GM21367 (cell line): ENCODE results near the gene LAYN.

Source experiments
- ATAC-seq: cut with Tn5 transposase; IDR thresholded peaks from one replicate; pipeline ENCODE4 v1.9.1; 2021; ENCODE audit not compliant: unreplicated experiment

LAYN gene

DNA sequence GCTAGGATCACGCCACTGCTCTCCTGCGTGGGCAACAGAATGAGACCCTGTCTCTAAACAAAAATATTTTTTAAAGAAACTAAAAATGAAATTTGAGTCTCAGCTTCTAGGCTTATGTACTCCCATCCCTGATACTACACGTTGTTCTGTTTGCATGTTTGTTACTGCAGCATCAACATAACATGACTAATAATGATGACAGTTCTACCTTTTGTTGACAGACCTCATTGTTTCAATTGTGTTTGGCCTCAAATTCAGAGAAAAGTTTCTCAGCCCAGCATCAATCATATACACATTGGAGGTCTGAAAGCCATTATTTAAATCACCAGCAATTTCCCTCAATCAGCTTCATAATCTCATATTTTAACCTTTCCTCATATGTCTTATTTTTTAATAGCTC lies 20.8 kb downstream of the LAYN start:
- no peak for ATAC-seq

DNA sequence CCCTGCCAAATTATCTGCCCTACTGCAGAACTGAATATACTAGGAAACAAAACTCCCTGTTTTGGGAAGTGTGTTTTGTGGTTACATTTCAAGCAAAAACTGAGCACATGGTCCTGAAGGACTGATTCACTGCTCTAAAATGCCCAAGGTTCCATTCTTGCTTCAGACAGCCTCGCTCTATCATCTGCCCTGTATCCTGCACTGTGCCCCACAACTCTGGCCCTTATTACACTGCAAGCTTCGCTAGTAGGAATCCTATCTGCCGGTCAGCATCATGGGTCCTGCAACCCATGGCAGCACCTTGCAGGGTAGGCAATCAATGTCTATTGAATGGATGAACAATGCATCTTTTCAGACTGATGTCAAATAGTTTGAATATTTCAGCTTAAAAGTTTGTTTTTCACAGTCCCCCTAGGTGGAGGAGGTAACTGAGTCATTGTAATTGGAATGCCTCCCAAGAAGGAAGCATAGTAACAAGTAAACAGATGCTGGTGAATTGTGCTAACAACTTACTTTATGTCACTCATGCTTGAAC lies 21.3 kb downstream of the LAYN start:
- ATAC-seq: no peak

DNA sequence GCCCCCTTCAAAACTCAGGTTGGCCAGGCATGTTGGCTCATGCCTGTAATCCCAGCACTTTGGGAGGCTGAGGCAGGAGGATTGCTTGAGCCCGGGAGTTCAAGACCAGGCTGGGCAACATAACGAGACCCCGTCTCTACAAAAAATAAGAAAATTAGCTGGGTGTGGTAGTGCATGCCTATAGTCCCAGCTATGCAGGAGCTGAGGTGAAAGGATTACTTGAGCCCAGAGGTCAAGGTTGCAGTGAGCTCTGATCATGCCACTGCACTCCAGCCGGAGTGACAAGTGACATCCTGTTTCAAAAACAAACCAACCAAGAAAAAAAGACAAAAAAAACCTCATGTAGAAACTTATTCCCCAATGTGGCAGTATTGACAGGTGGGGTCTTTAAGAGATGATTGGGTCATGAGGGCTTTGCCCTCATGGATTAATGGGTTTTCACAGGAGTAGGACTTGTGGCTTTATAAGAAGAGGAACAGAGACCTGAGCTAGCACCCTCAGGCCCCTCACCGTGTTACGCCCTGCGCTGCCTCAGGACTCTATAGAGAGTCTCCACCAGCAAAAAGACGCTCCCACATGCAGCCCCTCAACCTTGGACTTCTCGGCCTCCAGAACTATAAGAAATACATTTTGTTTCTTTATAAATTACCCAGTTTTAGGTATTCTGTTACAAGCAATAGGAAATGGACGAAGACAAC lies 22.3 kb downstream of the LAYN start:
- no peak for ATAC-seq

DNA sequence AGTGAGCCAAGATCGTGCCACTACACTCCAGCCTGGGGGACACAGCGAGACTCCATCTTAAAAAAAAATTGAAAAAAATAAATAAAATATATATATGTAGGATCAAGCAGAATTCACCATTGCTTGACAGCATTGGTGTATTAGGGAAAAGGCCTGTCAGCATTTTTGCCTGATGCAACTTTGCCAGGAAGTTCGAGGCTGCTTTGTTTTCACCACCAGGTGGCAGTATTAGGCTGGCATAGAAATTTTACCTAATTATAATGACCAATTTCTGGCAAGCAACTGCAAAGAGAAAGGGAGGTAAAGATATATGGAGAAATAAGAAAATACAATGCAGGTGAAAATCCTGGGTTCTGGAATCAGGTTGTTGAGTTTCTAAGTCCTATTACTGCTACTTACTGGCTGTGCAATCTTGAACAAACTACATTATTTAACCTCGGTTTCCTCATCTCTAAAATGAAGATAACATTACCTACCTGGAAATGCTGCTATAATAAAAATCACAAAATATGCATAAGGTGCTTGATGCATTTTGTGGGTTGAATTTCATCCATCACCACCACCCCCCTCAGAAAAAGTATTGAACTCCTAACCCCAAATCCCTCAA lies 24.7 kb downstream of the LAYN start:
- ATAC-seq: no peak

DNA sequence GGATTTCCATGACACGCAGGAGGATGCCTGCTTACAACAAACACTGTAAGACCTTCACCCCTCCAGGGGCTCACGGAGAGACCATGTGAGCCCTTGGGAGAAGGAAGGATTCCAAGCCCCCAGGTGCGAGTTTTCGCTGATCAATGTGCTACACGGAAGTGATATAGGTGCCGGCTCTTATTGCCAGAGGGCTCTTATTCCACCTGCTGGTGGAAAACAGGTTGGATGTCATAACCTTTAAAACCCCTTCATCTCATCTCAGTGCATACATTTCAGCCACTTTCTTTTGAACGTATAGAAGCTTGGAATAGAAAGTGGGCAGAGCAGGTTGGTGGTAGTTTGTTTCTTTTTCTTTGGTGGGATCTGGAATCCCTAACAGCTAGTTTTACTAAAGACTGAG lies 25.8 kb downstream of the LAYN start:
- ATAC-seq: no peak

DNA sequence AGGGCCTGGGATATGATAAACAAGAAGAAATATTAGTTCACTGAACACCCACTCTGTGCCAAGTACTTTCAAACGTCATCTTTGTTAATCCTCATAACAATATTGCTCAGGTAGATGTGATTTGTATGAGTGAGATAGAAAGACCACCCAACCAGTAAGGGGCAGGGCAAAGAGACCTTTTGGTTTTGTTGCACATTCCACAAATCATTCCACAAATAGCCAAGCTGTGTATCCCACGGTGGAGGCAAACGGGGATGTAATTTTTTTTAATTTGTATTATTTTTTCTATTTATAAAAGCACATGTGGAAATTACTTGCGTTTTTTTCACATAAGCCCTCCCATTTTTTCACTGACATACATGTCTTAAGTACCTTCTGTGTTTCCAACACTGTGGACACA lies 29.0 kb downstream of the LAYN start:
- no peak for ATAC-seq

DNA sequence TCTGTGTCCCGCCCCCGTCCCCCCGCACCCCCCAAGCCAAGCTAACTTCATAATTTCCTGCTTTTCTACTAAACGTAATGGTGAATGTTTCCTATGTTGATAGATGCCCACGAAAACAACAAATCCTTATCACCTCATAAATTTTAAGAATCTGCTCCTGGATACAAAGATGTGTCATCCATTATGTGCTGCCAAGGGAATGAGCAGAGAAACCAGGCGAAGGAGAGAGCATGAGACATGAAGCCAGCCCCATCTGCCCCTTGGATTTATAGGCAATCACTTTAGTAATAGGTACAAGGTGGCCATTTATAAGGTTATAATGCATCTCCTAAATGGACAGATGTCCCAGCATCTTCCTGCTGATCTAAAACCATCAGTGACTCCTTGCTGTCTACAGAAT lies 30.3 kb downstream of the LAYN start:
- no peak for ATAC-seq

DNA sequence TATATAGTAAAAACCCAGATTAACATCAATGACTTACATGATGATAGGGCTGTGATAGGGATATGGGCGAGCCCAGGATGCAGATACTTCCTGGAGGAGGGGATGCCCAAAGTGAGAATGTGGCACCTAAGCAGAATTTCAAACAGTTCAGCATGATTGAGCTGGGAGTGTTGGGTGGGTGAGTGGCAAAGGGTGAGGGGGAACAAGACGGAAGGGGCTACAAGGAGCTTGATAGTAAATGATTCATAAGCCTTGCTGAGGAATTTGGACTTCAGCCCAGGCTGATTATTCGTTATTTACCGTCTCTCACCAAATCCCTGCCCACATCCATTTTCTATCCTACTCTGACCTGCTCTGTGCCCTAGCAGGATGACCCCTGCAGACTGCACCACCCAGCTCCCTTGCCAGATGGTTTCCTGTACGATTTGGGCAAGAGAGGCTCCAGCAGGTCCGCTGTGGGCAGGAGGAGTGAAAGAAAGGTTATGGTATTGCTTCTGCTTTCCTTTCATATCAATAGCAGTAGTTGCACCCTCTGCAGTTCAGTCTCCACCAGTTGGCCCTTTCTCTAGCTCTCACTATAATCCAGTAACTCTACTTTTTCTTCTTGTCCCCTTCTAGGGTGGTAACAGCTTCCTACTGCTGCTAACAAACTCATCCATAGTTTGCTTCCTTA lies 31.4 kb downstream of the LAYN start:
- ATAC-seq: no peak

DNA sequence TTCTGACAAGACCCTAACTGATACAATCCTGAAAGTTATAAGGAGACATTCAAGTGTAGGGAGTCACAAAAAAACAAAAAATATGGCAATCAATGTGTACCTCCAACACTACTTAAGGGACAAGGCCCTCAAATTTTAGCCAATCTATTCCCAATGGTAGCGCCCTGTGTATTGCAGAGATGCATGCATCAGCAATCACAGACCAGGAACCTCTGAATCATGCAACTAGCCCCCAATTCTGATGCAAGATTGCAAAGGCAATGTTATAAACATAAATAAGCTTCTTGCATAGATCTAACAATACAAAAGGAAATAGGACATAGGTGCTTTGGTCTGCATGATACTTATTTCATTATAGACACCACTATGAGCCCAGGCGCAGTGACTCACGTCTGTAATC lies 32.1 kb downstream of the LAYN start:
- no peak for ATAC-seq

DNA sequence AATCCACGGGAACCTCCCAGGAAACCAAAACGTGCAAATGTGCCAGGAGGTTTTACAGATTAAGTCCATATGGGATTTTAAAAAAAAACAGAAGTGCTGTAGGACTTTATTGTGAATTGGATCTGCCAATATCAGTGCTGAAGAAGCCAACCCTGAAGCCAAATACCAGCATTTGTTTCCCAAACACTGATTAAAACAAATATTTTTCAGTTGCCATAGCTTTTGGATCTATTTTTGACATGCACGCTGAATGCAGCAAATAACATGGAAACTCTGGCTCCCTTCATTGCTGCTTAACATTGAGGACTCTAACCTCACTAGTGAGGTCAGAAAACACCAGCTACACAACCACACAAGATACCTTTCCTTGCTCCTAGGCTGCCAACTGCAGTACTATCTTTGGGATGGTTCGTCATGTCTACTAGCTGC lies 33.3 kb downstream of the LAYN start:
- ATAC-seq: no peak

DNA sequence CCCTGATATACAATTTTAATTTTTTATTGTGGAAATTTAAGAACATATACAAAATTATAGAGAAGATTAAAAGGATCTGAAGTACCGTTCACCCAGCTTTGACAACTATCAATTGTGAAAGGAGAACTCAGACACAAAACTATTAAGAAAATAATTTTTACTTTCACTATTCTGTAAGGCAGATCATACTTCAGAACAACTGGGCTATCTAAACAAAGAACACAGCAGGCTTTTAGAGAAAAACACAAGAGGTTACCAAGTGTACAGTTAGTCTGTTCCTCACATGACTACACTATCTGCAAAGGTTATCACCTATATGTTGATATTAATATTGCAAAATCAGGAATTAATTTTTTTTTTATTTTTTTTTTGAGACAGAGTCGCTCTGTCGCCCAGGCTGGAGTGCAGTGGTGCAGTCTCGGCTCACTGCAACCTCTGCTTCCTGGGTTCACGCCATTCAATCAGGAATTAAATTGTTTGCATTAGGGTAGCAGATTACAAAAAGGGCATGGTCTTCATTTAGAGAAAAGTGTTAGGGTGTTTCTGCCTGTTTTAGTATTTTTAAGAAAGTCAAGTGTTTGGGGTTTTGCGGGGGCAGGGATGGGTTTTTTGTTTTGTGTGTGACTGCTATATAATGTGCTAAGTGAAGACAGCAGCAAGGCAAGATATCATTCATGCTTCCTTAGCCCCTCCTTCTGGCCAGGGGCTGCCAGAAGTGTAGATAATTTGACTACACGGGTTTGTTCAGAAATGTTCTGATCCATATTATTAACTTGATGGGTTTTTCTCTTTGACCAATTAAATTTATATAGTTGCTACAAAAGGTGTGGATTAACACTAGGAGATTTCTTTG lies 34.1 kb downstream of the LAYN start:
- ATAC-seq: no peak

DNA sequence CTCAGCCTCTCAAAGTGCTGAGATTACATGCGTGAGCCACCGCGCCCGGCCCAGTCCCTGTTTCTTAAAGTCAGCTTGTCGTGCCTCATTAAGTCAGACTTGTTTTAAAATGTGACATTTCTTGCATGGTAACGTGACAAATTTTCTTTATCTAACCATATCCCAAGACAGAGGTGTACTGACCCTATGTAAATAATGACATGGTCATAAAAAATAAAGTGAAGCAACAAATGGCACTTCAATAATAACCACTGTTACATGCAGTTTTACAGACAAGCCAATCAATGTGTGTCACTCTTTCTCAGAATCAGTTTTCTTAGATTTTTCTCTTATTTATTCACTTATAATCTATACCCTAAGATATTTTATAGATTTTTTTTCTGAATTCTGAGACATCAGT lies 35.2 kb downstream of the LAYN start:
- no peak for ATAC-seq

DNA sequence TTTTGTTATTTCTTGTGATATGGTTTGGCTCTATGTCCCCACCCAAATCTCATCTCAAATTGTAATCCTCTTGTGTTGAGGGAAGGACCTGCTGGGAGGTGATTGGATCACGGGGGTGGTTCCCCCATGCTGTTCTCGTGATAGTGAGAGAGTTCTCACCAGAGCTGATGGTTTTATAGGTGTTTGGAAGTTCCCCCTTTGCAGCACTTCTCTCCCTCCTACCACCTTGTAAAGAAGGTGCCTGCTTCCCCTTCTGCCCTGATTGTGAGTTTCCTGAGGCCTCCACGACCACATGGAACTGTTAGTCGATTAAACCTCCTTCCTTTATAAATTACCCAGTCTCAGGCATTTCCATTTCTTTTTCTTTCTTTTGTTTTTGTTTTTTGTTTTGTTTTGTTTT lies 37.3 kb downstream of the LAYN start:
- ATAC-seq: no peak

DNA sequence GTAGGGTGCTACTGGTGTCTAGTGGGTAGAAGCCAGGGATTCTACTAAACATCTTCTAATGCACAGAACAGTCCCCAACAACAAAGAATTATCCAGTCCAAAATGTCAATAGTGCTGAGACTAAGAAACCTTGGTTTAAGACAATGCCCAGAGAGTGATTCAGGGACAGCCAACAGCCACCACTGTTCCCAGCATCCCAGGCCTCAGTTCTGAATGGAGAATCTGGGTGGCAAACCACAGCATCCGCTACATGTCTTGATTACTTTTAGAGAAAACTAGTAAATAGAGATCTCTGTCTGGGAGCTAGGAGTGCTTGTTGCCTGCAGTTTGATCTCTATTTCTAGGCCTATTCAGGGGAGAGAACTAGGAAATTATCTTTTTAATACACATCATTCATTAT lies 40.8 kb downstream of the LAYN start:
- no peak for ATAC-seq

DNA sequence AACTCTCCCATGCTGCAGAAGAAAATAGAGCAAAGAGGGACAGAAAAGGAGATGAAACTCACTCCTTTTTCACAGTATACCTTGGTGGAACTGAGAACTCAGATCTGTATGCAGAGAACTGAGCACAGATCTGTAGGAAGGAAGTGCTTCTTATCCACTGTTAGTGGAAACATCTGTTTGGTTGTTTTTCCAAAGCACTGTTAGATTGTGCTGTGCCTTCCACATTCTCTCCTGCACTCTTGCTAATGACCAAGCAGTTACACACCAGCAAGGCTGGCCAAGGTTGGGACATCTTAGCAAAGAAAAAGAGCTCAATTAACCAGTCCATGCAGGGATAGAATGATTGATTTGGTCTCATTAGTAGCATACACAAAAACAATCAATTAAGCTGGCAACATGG lies 41.6 kb downstream of the LAYN start:
- no peak for ATAC-seq

DNA sequence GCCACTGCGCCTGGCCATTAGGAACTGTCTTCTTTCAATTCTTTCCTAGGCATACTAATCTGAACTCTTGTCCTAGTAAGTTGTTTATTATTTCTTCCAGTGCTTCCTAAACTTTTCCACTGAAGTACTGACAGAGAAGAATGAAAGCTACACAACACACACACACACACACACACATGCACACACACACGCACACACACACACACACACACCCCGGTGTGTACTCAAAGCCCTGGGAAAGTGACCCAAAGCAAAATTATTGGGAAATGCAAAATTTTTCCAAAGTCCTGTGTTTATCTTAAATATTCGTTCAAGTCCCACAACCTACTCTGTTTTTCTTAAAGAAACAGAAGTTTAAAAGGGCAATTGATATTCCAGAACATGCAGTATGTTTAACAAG lies 42.4 kb downstream of the LAYN start:
- ATAC-seq: no peak

DNA sequence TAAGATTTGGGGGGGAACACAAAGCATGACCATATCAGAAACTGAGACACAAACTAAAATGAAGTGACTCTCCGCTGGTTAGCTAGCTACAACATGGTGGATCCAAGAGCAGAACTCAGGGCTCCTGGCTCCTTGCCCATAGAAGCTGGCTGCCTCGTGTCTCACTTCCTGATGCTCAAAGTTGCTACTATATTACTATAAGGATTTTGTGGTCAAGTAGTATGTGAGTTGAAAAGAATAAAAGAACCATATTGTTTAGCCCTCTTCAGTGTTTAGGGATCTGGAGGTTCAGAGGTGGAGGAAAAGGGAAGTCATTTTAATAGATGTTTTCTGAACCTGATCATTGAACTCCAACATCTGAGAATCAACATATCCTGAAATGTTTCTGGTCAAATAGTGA lies 44.9 kb downstream of the LAYN start:
- ATAC-seq: no peak

DNA sequence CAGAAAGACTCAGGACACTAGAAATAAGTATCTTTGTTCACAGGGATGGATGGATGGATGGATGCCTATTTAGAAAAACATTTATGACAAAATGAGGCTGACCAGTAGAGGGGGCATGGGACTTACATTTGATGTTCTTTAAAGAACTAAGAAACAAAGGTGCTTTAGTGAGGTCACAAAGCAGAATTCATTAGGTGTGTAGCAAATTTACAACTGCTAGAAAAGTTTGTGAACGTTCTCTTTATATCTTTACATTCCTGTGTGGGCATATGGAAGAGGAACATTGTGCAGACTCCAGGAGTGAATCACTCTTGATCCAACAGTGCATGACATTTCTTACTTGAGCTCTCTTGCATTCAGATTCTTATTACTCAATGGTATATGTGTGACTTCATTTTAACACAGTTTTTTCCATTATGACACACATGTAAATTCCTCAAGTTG lies 45.9 kb downstream of the LAYN start:
- ATAC-seq: no peak

DNA sequence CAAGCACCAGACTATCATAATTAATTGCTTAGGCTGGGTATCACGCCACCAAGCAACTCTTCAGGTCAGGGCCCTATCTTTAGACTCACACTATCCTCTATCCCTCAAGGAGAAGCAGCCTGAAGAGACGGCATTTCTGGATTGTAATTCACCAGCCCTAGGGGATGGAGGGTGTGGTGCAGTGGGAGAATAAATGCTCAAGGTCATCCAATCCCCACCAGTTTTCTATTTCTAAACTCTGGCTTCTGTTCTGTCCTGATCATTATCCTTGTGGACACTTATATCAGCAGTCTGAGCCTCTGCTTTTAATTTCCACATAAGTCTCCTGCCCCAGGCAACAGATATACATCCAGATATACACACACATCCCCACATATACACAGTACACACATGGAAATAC lies 48.6 kb downstream of the LAYN start:
- no peak for ATAC-seq

DNA sequence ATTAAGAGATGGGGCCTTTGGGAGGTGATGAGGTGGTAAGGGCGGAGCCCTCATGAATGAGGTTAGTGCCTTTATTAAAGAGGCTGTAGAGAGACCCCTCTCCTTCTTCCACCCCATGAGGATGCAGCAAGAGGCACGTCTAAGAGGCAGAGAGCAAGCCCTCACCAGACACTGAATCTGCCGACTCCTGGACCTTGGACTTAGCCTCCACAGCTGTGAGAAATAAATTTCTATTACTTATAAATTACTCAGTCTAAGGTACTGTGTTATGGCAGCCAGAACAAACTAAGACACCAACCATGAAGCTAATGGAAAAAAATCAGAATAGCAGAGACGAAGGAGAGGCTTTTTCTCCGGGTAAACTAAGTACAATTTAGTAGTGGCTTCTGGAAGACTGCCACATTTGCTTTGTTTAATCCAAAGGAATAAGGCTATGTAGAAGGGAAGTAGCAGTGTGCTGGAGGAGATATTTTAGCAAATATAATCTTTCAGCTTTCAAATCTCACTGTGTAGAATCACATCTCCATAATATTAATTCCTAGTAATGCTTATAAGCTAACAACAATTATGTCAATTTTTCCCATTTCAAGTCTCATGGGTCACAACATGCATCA lies 49.5 kb downstream of the LAYN start:
- ATAC-seq: no peak
